NCI-H82 treated with DMSO at 0.1 percent for 48 hours (cell line): ENCODE measurements around the gene TET3.
A peak's percentile ranks its signal among the peaks of the same experiment; 100 is the strongest.
"Not testable (repeated sequence)": the region's sequence is repeated elsewhere in the genome, so short reads cannot be mapped to it uniquely, and the experiment has no call there.

Experiments
- DNase-seq: peaks from one replicate; lab custom pipeline; 2025; ENCODE audit not compliant: unreplicated experiment; lab: John Stamatoyannopoulos, UW

TET3 gene

GRCh38 chr2:73984203-73984921 lies at the start of gene TET3:
TET3 (plus strand) TSS chr2:73984910; CDS start chr2:73986404, 1,494 bp downstream.
- DNase-seq = no peak

- DNase-seq = no peak
Observed at GRCh38 chr2:73935641-73936040, 49.1 kb upstream of the TET3 start.

- DNase-seq = no peak
Observed at GRCh38 chr2:73937103-73937885, 47.4 kb upstream of the TET3 start.

- no peak for DNase-seq
Observed at GRCh38 chr2:73937899-73938298, 46.8 kb upstream of the TET3 start.

DNA sequence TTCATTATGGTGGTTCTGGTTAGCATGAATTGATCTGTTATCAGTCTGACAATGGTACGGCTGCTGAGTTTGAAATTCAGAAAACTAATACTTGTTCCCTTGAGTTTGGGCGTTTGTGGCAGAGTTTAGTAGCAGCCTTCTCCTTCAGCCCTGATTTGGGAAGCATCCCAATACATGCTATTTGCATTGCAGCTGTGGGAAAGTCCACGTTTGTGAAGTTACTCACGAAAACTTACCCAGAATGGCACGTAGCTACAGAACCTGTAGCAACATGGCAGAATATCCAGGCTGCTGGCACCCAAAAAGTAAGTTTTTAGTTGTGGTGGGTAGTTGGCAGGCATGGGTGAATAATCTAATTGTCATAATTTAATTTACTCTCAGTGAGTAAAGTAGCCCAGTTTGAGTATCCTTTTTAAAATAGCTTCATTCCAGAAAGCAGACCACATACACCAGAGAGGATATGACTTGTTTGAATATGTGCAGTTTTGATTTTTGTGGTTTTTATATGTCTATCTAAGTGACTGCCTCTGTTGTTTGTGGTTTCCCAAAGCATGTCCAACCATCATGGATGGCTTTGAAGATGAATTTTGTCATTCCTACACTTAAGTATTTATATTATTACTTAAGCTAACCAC lies 45.9 kb upstream of the TET3 start:
- no peak for DNase-seq

- no peak for DNase-seq
Observed at GRCh38 chr2:73939419-73939818, 45.3 kb upstream of the TET3 start.

- not testable (repeated sequence) for DNase-seq
Observed at GRCh38 chr2:73940066-73940465, 44.6 kb upstream of the TET3 start.

GRCh38 chr2:73942664-73943063 lies 42.0 kb upstream of the TET3 start:
- DNase-seq = no peak

DNA sequence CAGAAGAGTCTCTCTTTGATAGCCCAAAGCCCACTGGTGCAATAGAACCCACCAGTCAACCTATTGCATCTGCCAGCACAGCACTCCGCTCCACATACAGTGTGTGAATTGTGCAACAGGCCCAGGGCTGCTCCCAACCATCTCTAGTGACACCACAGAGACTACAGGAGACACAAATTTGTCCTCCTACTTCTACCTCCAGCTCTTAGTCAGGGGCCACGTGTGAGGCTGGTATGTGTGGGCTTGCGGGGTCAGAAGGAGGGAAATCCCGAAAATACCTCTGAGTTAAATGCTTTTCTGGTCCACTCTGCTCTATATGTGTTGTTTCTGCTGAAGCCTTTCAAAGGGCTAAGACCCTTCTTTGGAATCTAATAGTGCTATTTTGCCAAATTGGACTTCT lies 40.0 kb upstream of the TET3 start:
- no peak for DNase-seq

DNA sequence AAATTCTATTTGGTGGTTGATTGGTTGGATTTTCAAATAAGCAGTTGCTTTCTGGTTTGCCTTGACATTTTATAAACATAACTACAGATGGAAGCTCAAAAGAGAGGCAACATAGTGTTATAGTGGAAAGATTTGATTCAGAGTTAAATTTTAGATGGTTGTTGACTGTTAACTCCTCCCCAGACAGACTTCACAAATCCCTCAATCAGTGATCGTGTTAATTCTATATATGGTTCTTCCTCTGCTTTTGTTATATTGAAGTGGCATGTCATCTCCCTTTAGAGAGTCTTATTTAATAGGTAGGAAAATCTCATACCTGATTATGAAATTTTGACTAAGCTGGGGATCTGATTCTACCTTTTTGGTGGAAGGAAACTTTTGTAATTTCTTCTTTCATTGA lies 38.5 kb upstream of the TET3 start:
- no peak for DNase-seq

DNA sequence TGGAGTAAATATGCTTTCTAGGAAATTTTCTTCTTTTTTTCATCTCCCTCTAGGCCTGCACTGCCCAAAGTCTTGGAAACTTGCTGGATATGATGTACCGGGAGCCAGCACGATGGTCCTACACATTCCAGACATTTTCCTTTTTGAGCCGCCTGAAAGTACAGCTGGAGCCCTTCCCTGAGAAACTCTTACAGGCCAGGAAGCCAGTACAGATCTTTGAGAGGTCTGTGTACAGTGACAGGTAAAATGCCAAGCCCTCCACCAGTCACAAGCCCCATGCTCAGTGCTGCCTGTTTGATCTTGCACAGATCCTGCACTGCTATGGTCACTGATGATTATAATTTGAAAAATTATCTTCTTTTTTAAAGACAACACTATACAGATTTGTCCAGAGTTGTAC lies 38.0 kb upstream of the TET3 start:
- DNase-seq = no peak

GRCh38 chr2:73947412-73948018 lies 37.2 kb upstream of the TET3 start:
- DNase-seq = no peak

DNA sequence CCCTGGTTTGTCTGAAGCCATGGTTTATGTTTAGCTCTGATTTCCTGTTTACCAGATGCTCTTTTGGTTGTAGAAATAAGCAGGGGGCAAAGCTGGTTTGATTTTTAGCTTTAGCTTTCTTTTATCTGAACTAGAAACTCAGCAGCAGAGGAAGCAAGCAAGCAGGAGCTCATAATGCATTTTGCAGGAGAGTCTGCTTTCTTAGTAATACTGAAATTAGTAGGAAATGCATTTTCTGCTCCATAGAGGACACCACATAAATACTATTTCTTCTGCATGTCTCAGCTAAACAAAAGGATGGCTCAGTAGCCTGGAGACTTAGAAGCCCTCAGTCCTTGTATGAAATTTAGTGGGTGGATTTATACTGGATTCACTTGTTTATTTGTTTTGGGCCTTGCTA lies 34.9 kb upstream of the TET3 start:
- no peak for DNase-seq

DNA sequence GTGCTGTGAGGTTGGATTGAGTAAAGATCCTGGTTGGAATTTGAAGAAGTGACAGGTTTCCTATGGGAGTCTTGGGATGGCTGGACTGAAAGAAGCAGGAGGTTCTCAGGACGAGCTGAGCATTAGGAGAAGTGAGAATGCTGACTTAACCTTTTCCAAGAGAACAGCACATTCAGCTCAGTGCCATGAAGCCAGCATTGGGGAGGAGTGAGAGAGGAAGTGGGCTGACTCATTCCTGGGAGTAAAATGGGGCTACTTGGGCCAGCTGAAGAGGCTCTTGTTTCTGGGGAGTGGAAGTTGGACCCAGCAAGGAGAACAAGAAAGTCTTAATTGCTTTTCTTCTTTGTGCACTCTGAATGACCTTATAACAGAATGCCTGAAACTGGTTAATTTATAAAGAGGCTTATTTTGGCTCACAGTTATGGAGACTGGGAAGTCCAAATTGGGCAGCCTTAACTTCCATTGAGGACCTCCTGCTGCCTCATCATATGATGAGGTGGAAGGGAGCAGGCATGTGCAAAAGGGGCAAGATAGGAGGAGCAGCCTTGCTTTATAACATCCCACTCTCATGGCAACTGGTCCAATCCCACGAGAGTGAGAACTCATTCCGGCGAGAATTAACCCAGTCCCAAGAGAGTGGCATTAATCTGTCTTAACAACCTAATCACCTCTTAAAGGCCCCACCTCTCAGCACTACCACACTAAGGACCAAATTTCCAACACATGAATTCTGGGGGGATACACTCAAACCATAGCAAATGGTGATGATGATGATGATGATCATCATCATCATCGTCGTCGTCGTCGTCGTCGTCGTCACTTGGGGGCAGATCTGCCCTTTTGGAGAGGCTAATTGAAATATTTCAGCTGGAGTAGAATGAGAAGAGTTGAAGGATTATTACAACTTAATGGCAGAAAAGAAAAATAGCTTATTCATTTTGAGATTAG lies 31.9 kb upstream of the TET3 start:
- DNase-seq = peak; percentile 15

DNA sequence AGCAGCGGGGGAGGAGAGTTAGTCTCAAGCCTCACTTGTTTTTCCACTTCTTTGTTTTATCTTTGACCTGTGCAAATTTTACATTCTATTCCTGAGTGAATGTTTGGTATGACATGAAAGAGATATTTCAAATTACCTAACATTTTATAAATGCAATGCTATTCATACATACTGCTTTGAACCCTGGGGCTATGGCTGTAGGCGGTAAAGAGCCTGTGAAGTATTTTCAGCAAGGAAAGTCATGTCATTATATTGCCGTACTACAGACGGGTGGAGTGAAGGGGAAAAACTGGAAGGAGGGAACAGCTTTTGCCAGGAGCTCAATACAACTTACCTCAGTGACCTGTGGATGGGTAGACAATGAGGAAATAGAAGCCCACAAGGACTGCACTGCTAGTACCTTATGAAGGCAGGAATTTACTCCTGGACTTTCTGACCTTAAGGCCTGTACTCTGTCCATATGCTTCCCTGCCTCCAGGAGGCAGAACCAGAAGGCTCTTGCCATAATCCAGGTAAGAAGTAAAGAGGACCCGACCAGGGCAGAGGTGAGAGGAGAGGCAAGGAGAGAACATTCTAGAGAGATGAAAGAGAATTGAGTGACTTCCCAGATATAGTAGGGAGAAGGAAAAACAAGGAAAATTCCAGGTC lies 28.4 kb upstream of the TET3 start:
- no peak for DNase-seq

GRCh38 chr2:73961274-73961673 lies 23.4 kb upstream of the TET3 start:
- no peak for DNase-seq

DNA sequence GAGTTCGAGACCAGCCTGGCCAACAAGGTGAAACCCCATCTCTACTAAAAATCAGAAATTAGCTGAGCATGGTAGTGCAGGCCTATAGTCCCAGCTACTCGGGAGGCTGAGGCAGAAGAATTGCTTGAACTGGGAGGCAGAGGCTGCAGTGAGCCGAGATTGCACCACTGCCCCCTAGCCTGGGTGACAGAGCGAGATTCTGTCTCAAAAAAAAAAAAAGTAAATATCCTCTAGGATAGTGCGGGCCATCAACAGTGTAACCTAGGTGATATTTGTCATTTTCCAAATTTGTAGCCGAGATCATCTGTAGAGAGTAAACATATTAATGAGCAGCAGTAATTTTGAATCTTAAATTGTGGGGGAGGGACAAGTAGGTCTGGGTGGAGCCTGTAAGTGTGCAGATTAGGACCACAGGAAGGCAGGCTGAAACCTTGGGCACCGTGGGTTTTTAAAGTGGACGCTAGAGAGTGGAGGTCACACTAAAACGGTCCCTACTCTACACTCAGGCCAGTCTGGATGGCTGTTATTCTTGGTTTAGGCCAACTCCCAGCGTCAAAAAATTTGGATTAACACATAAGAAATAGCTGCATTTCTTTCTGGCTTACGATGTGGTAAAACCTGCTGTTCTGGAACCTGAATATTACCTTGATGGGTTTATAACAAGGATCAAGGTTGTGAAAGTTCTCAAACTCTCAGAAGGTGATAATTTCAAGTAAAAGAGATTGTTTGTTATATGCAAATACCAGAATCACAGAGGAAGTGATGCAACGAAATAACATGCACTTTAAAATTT lies 22.7 kb upstream of the TET3 start:
- no peak for DNase-seq

DNA sequence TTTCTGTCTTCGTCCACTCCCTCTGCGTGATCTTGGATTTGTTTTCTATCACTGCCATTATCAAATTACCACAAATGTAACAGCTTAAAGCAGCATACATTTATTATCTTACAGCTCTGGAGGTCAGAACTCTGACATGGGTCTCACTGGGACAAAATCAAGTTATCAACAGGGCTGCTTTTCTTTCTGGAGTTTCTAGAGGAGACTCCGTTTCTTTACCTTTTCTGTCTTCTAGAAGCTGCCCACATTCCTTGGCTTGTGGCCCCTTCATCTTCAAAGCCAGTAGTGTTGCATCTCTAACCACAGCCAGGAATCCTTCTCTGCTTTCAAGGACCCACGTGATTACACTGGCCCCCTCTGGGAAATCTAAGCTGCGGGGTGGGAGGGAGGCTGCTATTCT lies 21.9 kb upstream of the TET3 start:
- DNase-seq = no peak

GRCh38 chr2:73963385-73964120 lies 21.2 kb upstream of the TET3 start:
- DNase-seq = no peak
